Spleen (tissue), 11 donors: ENCODE data around the gene PPFIA1. TPM values are rescaled to one million over a fixed set of nuclear protein-coding genes. Genes with fewer than 3 reads are reported as not detected.
"Not testable (repeated sequence)": the region's sequence is repeated elsewhere in the genome, so short reads cannot be mapped to it uniquely, and the experiment has no call there.

ENCODE experiments used
- DNase-seq: peaks from one replicate; pipeline ENCODE4 v3.0.0-alpha.2; 2020
- H3K27ac ChIP-seq, 8 donors: fragments of 200-600 bp; sonication (generic) in 7 of 8; 1 replicate in 4 of 8; 2 replicates in 4 of 8; pipeline versions ENCODE4 v1.5.0 to v1.8.0; 2016 to 2021; ENCODE audit warnings: inconsistent platforms in 4 of 8, mild to moderate bottlenecking in 4 of 8, moderate library complexity in 1 of 8
- H3K27me3 ChIP-seq, 7 donors: fragments of 200-600 bp; sonication (generic) in 6 of 7; replicated peaks in 1 of 7; 1 replicate in 4 of 7; 2 replicates in 3 of 7; pipeline versions ENCODE4 v1.5.0 to v1.8.0; 2016 to 2021; ENCODE audit warnings: inconsistent platforms in 3 of 7, mild to moderate bottlenecking in 1 of 7
- H3K36me3 ChIP-seq, 6 donors: fragments of 200-600 bp; sonication (generic) in 5 of 6; 1 replicate in 4 of 6; 2 replicates in 2 of 6; pipeline versions ENCODE4 v1.5.0 to v1.8.0; 2016 to 2021; ENCODE audit warnings: inconsistent platforms in 2 of 6
- H3K4me1 ChIP-seq, 6 donors: fragments of 200-600 bp; sonication (generic) in 5 of 6; 1 replicate in 3 of 6; 2 replicates in 3 of 6; pipeline versions ENCODE4 v1.5.0 to v1.8.0; 2016 to 2021; ENCODE audit warnings: inconsistent platforms in 3 of 6
- H3K4me3 ChIP-seq, 8 donors: fragments of 200-600 bp; sonication (generic) in 7 of 8; 1 replicate in 4 of 8; 2 replicates in 4 of 8; pipeline versions ENCODE4 v1.5.0 to v1.8.0; 2016 to 2021; ENCODE audit warnings: inconsistent platforms in 4 of 8, mild to moderate bottlenecking in 4 of 8, moderate library complexity in 2 of 8
- H3K9me3 ChIP-seq, 8 donors: fragments of 200-600 bp; sonication (generic) in 7 of 8; 1 replicate in 4 of 8; 2 replicates in 4 of 8; pipeline versions ENCODE4 v1.5.0 to v1.8.0; 2016 to 2021; ENCODE audit warnings: inconsistent platforms in 4 of 8
- CTCF ChIP-seq, 11 experiments: fragments of 200-600 bp in 7 of 11; fragments of 450-650 bp in 4 of 11; sonication (generic) in 4 of 11; IDR thresholded peaks in 8 of 11; conservative IDR thresholded peaks in 3 of 11; 1 replicate in 7 of 11; 2 replicates in 4 of 11; pipeline versions ENCODE4 v1.4.0 to v1.8.0; 2016 to 2021; ENCODE audit warnings: antibody characterized with exemption in 11 of 11, inconsistent platforms in 4 of 11, mild to moderate bottlenecking in 1 of 11
- POLR2A ChIP-seq, 3 donors: fragments of 450-650 bp; IDR thresholded peaks; one replicate each; pipeline ENCODE4 v1.5.1; 2017; ENCODE audit warnings: antibody characterized with exemption in 3 of 3, mild to moderate bottlenecking in 1 of 3
- POLR2AphosphoS5 ChIP-seq, 3 donors: sonication (generic); formaldehyde crosslinking; IDR thresholded peaks; one replicate each; pipeline ENCODE4 v1.5.1; 2017; ENCODE audit warnings: antibody characterized with exemption in 3 of 3
- WGBS, 5 donors: extraction: QIAGEN DNeasy Blood & Tissue Kit in 3 of 5; methylation state at CpG; one replicate each; pipeline versions ENCODE4 v1.1.5 to v1.1.7; 2013 to 2018; 5-methylcytosine and 5-hydroxymethylcytosine counted together
- intact Hi-C: fragments of 100-400 bp; cut with DNase I; formaldehyde crosslinking; loops from one replicate; pipeline ENCODE4 v1.15.0; 2023; ENCODE audit warnings: low total_unique reads
- polyA plus RNA-seq, 3 donors: library from polyadenylated mRNA; stranded (reverse); fragments of 200-250 nt; gene quantifications; one replicate each; pipeline ENCODE4 v1.2.1, GENCODE V29; 2013
- total RNA-seq, 7 donors: library from RNA; depleted of rRNA in 3 of 7; stranded (reverse); fragments of >200 nt in 3 of 7; fragmentation: NEBNext Ultra II Directional in 4 of 7; extraction: Animal tissue kit (Norgen Biotek cat#: 25700) in 4 of 7; gene quantifications; one replicate each; pipeline versions ENCODE4 v1.1.0 to v1.2.1, GENCODE V29; 2016 to 2021
- donor health status: healthy with polysubstance abuse.
- donor health status: DM: no; HTN: no; CAD: no; lungs with moderate emphysema.
- donor health status: DM: no; HTN: no; CAD: no.
- donor health status: Bipolar disorder and iron deficiency.
- donor health status: healthy.
- donor health status: DM: no; HTN: no; CAD: no.
- donor health status: DM: yes; HTN: yes; CAD: no.

PPFIA1 gene
- total and polyA plus RNA-seq, 10 donors, result 7.6 to 73.5 (median 55.0) TPM

- Histone ChIP-seq H3K9me3 (no peaks in the 10 kb centered on the region), H3K4me1 (peaks cover 0 to 18% (median 9%) of the 10 kb centered on the region in 6 donors), H3K36me3 (peaks cover 0 to 72% (median 40%) of the 10 kb centered on the region in 6 donors), H3K4me3 (no peak overlapping the region), H3K27ac (no peak overlapping the region), H3K27me3 (peaks cover 0 to 82% (median 0%) of the 10 kb centered on the region in 7 donors)
- TF ChIP-seq POLR2AphosphoS5 (IDR thresholded peaks at IDR 0.05), result no peak
- TF ChIP-seq CTCF (IDR thresholded peaks at IDR 0.05 in 8 of 11, conservative IDR thresholded peaks at IDR 0.05 in 3 of 11), result no peak
- no peak for TF ChIP-seq POLR2A (IDR thresholded peaks at IDR 0.05)
- DNase-seq, result no peak
- WGBS, 5 donors, result 89 to 96% (median 95%) methylated on average over 6 of the region's 6 CpGs
- intact Hi-C loops, result no loop called here
Measured at GRCh38 chr11:70407814-70408213, 137.3 kb downstream of the PPFIA1 start.

GRCh38 chr11:70408326-70408725, 137.8 kb downstream of the PPFIA1 start:
- DNase-seq, intact Hi-C loops, H3K27ac ChIP-seq, H3K4me3 ChIP-seq, H3K9me3 ChIP-seq: not testable (repeated sequence)
- 78 to 88% (median 86%) methylated on average over 4 of the region's 4 CpGs for WGBS, 5 donors
- H3K4me1 ChIP-seq, result peaks cover 0 to 17% (median 9%) of the 10 kb centered on the region in 6 donors
- H3K27me3 ChIP-seq, result peaks cover 0 to 87% (median 0%) of the 10 kb centered on the region in 7 donors
- H3K36me3 ChIP-seq, result peaks cover 0 to 77% (median 45%) of the 10 kb centered on the region in 6 donors

GRCh38 chr11:70409437-70409836, 138.9 kb downstream of the PPFIA1 start:
- DNase-seq, result no peak
- no peak overlapping the region for H3K4me3 ChIP-seq
- TF ChIP-seq POLR2AphosphoS5 (IDR thresholded peaks at IDR 0.05) (no peak), CTCF (IDR thresholded peaks at IDR 0.05 in 8 of 11, conservative IDR thresholded peaks at IDR 0.05 in 3 of 11) (no peak), POLR2A (IDR thresholded peaks at IDR 0.05) (no peak)
- H3K27me3 ChIP-seq, result peaks cover 0 to 89% (median 0%) of the 10 kb centered on the region in 7 donors
- intact Hi-C loops, result no loop called here
- no peak overlapping the region for H3K27ac ChIP-seq
- peaks cover 0 to 88% (median 48%) of the 10 kb centered on the region in 6 donors for H3K36me3 ChIP-seq
- H3K4me1 ChIP-seq, result peaks cover 0 to 17% (median 8%) of the 10 kb centered on the region in 6 donors
- WGBS, 5 donors, result 87 to 96% (median 90%) methylated on average over 10 of the region's 10 CpGs
- H3K9me3 ChIP-seq, result no peaks in the 10 kb centered on the region

- H3K9me3 ChIP-seq, result no peaks in the 10 kb centered on the region
- peaks cover 0 to 13% (median 7%) of the 10 kb centered on the region in 6 donors for H3K4me1 ChIP-seq
- no peak overlapping the region for H3K4me3 ChIP-seq
- 88 to 94% (median 92%) methylated on average over 7 of the region's 7 CpGs for WGBS, 5 donors
- intact Hi-C loops, result no loop called here
- no peak overlapping the region for H3K27ac ChIP-seq
- peaks cover 0 to 93% (median 52%) of the 10 kb centered on the region in 6 donors for H3K36me3 ChIP-seq
- no peak for TF ChIP-seq CTCF (IDR thresholded peaks at IDR 0.05 in 8 of 11, conservative IDR thresholded peaks at IDR 0.05 in 3 of 11)
- TF ChIP-seq POLR2AphosphoS5 (IDR thresholded peaks at IDR 0.05), result no peak
- no peak for TF ChIP-seq POLR2A (IDR thresholded peaks at IDR 0.05)
- H3K27me3 ChIP-seq, result peaks cover 0 to 89% (median 0%) of the 10 kb centered on the region in 7 donors
- DNase-seq, result no peak
Measured at GRCh38 chr11:70409871-70410270, 139.4 kb downstream of the PPFIA1 start.
